NT2/D1 (cell line): ENCODE data around the gene CACNA2D1.

Experiments
- DNase-seq: peaks from one replicate; pipeline ENCODE4 v3.0.0-alpha.2; 2011; ENCODE audit warnings: low read depth, low spot score
- H3K27me3 ChIP-seq: 2 replicates; pipeline ENCODE4 v1.6.0; 2011; ENCODE audit warnings: mild to moderate bottlenecking; ENCODE audit not compliant: insufficient read length, insufficient read depth
- H3K36me3 ChIP-seq: 2 replicates; pipeline ENCODE4 v1.6.1; 2011; ENCODE audit warnings: mild to moderate bottlenecking, low read length, mixed read lengths; ENCODE audit not compliant: insufficient read depth, insufficient read length
- H3K4me1 ChIP-seq: 2 replicates; pipeline ENCODE4 v1.5.1; 2011; ENCODE audit not compliant: insufficient read depth, insufficient read length
- H3K4me3 ChIP-seq: 2 replicates; pipeline ENCODE4 v1.5.1; 2011; ENCODE audit warnings: low read depth; ENCODE audit not compliant: insufficient read length
- H3K9ac ChIP-seq: 2 replicates; pipeline ENCODE4 v1.6.0; 2011; ENCODE audit warnings: low read depth; ENCODE audit not compliant: insufficient read length
- H3K9me3 ChIP-seq: 2 replicates; pipeline ENCODE4 v1.5.1; 2011; ENCODE audit warnings: mild to moderate bottlenecking, low read length; ENCODE audit not compliant: insufficient read depth
- SUZ12 ChIP-seq: IDR thresholded peaks from 2 replicates; pipeline ENCODE4 v1.6.1; 2011; ENCODE audit not compliant: insufficient read length, insufficient read depth; ENCODE audit errors: extremely low read depth
- YY1 ChIP-seq: IDR thresholded peaks from 2 replicates; pipeline ENCODE4 v1.6.1; 2011; ENCODE audit not compliant: insufficient read length, insufficient read depth
- ZNF274 ChIP-seq: IDR thresholded peaks from 2 replicates; pipeline ENCODE4 v1.6.1; 2011; ENCODE audit warnings: mild to moderate bottlenecking, low read depth, low read length

Gene CACNA2D1

DNA sequence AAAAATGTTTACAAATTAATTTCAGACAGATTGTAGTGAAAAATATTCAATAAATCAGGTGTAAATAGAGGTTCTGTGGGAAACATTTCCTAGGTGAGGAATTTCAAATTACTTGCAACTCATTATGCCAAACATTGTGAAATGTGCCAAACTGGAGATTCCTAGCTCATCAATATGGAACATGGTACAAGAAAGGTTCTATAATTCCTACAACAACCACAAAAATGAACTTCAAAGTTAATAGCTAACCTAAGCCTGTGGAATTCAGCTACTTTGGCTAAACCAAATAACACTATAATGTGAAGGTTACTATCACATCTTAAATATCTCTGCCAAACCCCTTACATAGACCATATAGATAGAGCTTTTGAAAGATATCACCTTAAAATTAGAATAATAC is 450.4 kb downstream of the CACNA2D1 start:
- Histone ChIP-seq H3K4me1 (no peaks in the 10 kb centered on the region), H3K36me3 (no peaks in the 10 kb centered on the region), H3K9me3 (no peaks in the 10 kb centered on the region), H3K27me3 (no peaks in the 10 kb centered on the region), H3K4me3 (no peak overlapping the region), H3K9ac (no peak overlapping the region)
- TF ChIP-seq SUZ12 (no peak), YY1 (no peak), ZNF274 (no peak)
- DNase-seq = no peak

DNA sequence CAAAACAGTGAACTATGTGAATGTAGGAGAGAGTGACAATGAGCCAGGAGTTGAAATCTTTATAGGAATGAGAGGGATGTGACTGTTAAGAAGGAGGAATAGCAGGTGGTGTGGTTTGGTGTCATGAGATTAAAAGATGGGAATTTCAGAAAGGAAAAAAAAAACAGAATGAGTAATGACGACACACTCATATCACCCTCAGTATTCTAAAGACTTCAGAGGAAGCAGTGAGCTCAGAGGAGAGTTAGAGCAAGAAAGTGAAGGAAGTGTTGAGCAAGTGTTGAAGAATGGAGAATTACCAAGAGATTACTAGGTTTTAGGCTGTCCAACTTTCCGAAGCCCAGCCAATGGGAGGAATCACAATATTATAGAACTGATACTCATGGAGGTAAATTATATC is 453.2 kb downstream of the CACNA2D1 start:
- no peak for DNase-seq

DNA sequence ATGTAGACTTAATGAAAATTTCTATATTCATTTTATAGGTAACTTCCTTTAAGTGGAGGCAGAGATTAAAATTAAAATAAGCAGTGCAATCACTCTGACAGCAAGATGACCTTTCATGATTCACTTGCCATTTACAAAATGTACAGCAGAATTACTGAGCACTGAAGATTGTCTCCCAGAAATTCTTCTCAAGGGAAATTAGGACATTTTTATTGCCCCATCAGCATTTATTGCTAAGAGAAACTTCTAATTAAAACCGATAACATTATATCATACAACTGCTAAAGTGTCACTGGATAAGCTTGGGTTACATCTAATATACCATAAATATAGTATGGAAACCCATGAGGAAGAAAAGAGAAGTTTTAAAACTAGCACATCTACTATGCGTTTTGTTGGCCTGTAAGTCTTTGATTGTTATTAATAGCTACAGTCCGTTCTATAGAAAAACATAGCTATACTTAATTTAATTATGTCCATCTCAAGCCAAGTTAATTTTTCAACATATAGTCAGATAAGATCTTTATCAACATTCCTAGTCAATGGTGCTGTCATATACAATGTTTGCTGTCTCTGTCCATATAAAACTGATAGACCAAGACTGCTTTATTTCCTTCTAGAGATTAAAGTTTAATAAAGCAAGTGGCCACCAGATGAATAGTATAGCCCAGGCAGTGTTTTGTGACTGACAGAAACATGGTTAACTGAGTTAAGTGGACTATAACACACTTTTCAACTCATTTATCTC is 456.7 kb downstream of the CACNA2D1 start:
- no peaks in the 10 kb centered on the region for H3K27me3 ChIP-seq
- H3K36me3 ChIP-seq = no peaks in the 10 kb centered on the region
- no peaks in the 10 kb centered on the region for H3K9me3 ChIP-seq
- H3K4me1 ChIP-seq = no peaks in the 10 kb centered on the region
- no peak for TF ChIP-seq SUZ12
- TF ChIP-seq YY1 = no peak
- no peak for TF ChIP-seq ZNF274
- H3K9ac ChIP-seq = no peak overlapping the region
- H3K4me3 ChIP-seq = no peak overlapping the region
- no peak for DNase-seq

More for the DNA sequence above, 453.2 kb downstream of the CACNA2D1 start:
- H3K27me3 ChIP-seq = no peaks in the 10 kb centered on the region
- no peak overlapping the region for H3K9ac ChIP-seq
- no peaks in the 10 kb centered on the region for H3K9me3 ChIP-seq
- H3K4me3 ChIP-seq = no peak overlapping the region
- no peaks in the 10 kb centered on the region for H3K36me3 ChIP-seq
- H3K4me1 ChIP-seq = no peaks in the 10 kb centered on the region
- TF ChIP-seq YY1 (no peak), ZNF274 (no peak), SUZ12 (no peak)

DNA sequence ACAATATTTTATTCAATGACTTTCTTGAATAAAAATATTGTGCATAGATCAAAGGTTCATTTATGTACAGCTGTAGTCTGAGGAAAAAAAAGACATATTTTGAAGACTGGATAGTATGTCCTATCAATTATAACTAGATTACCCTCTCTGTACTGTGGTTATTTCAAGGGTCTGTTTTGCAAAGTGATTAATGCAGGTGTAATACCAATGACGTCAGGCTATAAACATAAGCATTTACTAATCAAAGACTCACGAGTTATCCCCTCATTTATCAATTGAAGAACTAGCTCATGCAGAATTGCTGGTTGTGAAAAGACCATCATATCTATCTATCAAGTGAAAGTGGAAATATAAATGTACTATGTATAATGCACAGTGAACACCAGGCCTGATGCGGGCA is 460.2 kb downstream of the CACNA2D1 start:
- Histone ChIP-seq H3K9ac (no peak overlapping the region), H3K36me3 (no peaks in the 10 kb centered on the region), H3K4me3 (no peak overlapping the region), H3K9me3 (no peaks in the 10 kb centered on the region), H3K4me1 (no peaks in the 10 kb centered on the region), H3K27me3 (no peaks in the 10 kb centered on the region)
- no peak for TF ChIP-seq ZNF274
- no peak for TF ChIP-seq SUZ12
- no peak for TF ChIP-seq YY1
- no peak for DNase-seq

DNA sequence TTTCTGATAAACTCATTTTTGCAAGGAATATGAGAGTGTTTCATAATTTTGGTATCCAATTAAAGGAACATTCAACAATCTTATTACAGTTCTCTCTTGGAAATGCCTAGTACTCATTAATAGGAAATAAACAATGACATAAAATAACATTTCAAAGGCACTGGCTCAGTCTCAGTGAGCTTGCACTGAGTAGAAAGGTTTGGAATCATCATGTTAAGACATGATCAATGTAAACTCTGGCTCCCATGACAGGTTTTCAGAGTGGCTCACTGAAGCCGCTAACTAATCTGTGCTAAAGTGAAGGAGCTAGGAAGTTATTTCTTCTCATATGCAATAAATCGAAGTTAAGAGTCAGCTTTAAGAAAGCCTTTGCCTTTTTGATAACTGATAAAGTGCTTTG is 470.5 kb downstream of the CACNA2D1 start:
- Histone ChIP-seq H3K4me3 (no peak overlapping the region), H3K9me3 (no peaks in the 10 kb centered on the region), H3K27me3 (no peaks in the 10 kb centered on the region), H3K4me1 (no peaks in the 10 kb centered on the region), H3K9ac (no peak overlapping the region), H3K36me3 (no peaks in the 10 kb centered on the region)
- DNase-seq = no peak
- TF ChIP-seq YY1 (no peak), ZNF274 (no peak), SUZ12 (no peak)

DNA sequence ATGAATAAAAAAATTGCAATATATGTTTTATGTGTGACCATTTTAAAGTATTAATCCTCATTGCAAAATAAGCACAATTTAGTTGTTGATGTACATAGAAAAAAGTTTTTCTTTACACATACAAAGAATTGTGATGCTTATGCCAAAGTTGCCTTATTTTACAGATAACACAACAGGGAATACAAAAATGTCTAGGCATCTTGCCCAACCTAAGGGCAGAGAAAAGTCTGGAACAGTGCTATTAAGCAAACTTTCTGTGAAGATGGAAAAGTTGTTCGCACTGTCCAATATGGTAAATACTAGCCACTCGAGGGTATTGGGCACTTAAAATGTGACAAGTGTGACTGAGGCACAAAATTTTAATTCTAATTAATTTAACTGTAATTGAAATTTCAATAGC is 483.6 kb downstream of the CACNA2D1 start:
- Histone ChIP-seq H3K4me3 (no peak overlapping the region), H3K27me3 (no peaks in the 10 kb centered on the region), H3K4me1 (no peaks in the 10 kb centered on the region), H3K36me3 (no peaks in the 10 kb centered on the region), H3K9ac (no peak overlapping the region), H3K9me3 (no peaks in the 10 kb centered on the region)
- DNase-seq = no peak
- TF ChIP-seq SUZ12 (no peak), ZNF274 (no peak), YY1 (no peak)

DNA sequence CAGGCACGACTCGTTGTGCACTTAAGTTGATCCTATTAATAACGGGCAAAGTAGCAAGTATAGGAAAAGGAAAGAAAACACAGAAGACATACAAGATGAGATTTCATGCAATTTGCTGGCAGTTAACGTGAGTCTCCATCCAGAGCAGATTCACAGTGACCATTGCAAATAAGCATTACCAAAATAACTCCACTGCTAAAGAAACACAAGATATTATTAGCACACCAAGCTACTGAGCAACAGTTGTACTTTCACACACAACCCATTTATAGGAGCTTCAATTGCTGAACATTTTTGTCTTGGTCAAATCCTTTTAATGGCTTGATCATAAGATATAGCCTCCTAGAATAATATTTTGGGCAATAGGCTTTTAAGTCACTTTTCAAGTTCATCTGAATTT is 486.1 kb downstream of the CACNA2D1 start:
- no peak for DNase-seq
- no peaks in the 10 kb centered on the region for H3K36me3 ChIP-seq
- no peak for TF ChIP-seq YY1
- no peak for TF ChIP-seq SUZ12
- TF ChIP-seq ZNF274 = no peak
- H3K4me1 ChIP-seq = no peaks in the 10 kb centered on the region
- H3K27me3 ChIP-seq = no peaks in the 10 kb centered on the region
- no peaks in the 10 kb centered on the region for H3K9me3 ChIP-seq
- H3K4me3 ChIP-seq = no peak overlapping the region
- H3K9ac ChIP-seq = no peak overlapping the region
